Activated naive CD4-positive, alpha-beta T cell treated with anti-CD3 and anti-CD28 coated beads for 36 hours (primary cell): Measurements from ENCODE around the gene SERPINA6. TPM values are rescaled to one million over a fixed set of nuclear protein-coding genes. Genes with fewer than 3 reads are reported as not detected.

ENCODE experiments used
- CTCF ChIA-PET: fragments of 350-600 bp; sonication (Branson Sonifier 250); formaldehyde crosslinking; loops from one replicate; lab custom pipeline; 2021; ENCODE audit warnings: antibody characterized with exemption; lab: Charles Lee
- DNase-seq: peaks from one replicate; pipeline ENCODE4 v3.0.0-alpha.2; 2020
- H3K27ac Mint-ChIP-seq: one replicate; pipeline ENCODE4 v1.8.0; 2021; ENCODE audit warnings: mild to moderate bottlenecking, mixed read lengths
- H3K27me3 Mint-ChIP-seq: one replicate; pipeline ENCODE4 v1.8.0; 2021; ENCODE audit warnings: low read depth, mixed read lengths
- H3K36me3 Mint-ChIP-seq: one replicate; pipeline ENCODE4 v1.8.0; 2021; ENCODE audit warnings: low read depth, mixed read lengths
- H3K4me1 Mint-ChIP-seq: one replicate; pipeline ENCODE4 v1.8.0; 2021; ENCODE audit warnings: low read depth, mixed read lengths
- H3K4me3 Mint-ChIP-seq: one replicate; pipeline ENCODE4 v1.8.0; 2021; ENCODE audit warnings: mild to moderate bottlenecking, moderate library complexity, mixed read lengths
- H3K9me3 Mint-ChIP-seq: one replicate; pipeline ENCODE4 v1.8.0; 2021; ENCODE audit warnings: mixed read lengths
- intact Hi-C: fragments of 100-400 bp; cut with micrococcal nuclease; formaldehyde crosslinking; loops from one replicate; pipeline ENCODE4 v1.15.1; 2023
- total RNA-seq, 2 experiments: library from RNA; stranded (reverse); gene quantifications; one replicate each; pipeline ENCODE4 v1.2.3, GENCODE V29; 2021

Gene SERPINA6
- total RNA-seq, 2 experiments from 2014 or later, result not detected

GRCh38 chr14:94293578-94293924, 29.6 kb downstream of the SERPINA6 start:
- Mint-ChIP-seq H3K27ac (no peak overlapping the region), H3K4me1 (peaks cover 6% of the 10 kb centered on the region)

GRCh38 chr14:94292872-94293577, 30.1 kb downstream of the SERPINA6 start, which contains the start of gene SERPINA10:
TSS of gene SERPINA10 (minus strand) at chr14:94293268. CDS start at chr14:94290593, 2,675 bp downstream.
- DNase-seq, result no peak
- Mint-ChIP-seq H3K4me3 (no peak within 1 kb of the TSS), H3K9me3 (peaks cover 2% of the 10 kb centered on the region), H3K27me3 (peaks cover 9% of the 10 kb centered on the region), H3K27ac (no peak within 1 kb of the TSS), H3K36me3 (no peaks in the 10 kb centered on the region), H3K4me1 (peaks cover 6% of the 10 kb centered on the region)
- CTCF ChIA-PET, result interaction anchor here (1.1 to 1.6 kb wide), 3 partner anchors 14 to 193 kb away, joined by 3 to 5 read pairs (median 3); no protein-coding TSS in a partner anchor
- intact Hi-C loops, result no loop called here

More at GRCh38 chr14:94293578-94293924, 29.6 kb downstream of the SERPINA6 start:
- CTCF ChIA-PET, result interaction anchor here (1.1 to 1.6 kb wide), 3 partner anchors 14 to 193 kb away, joined by 3 to 5 read pairs (median 3); no protein-coding TSS in a partner anchor
- Mint-ChIP-seq H3K9me3 (peaks cover 2% of the 10 kb centered on the region), H3K36me3 (no peaks in the 10 kb centered on the region), H3K27me3 (peaks cover 11% of the 10 kb centered on the region), H3K4me3 (no peak overlapping the region)
- intact Hi-C loops, result no loop called here
- DNase-seq, result no peak

- DNase-seq, result no peak
- peaks cover 2% of the 10 kb centered on the region for H3K9me3 Mint-ChIP-seq
- H3K4me3 Mint-ChIP-seq, result no peak overlapping the region
- H3K4me1 Mint-ChIP-seq, result peaks cover 6% of the 10 kb centered on the region
- peaks cover 6% of the 10 kb centered on the region for H3K27me3 Mint-ChIP-seq
- CTCF ChIA-PET, result interaction anchor here (1.1 to 1.6 kb wide), 2 partner anchors 15 to 194 kb away, joined by 3 to 5 read pairs; no protein-coding TSS in a partner anchor
- H3K36me3 Mint-ChIP-seq, result no peaks in the 10 kb centered on the region
- H3K27ac Mint-ChIP-seq, result no peak overlapping the region
- intact Hi-C loops, result no loop called here
Observed at GRCh38 chr14:94292526-94292871, 30.6 kb downstream of the SERPINA6 start.

- no peak for DNase-seq
- peaks cover 6% of the 10 kb centered on the region for H3K4me1 Mint-ChIP-seq
- CTCF ChIA-PET, result interaction anchor here (1.6 kb wide), 1 partner anchor 15 kb away, joined by 5 read pairs; no protein-coding TSS in a partner anchor
- no peak overlapping the region for H3K4me3 Mint-ChIP-seq
- peaks cover 4% of the 10 kb centered on the region for H3K27me3 Mint-ChIP-seq
- intact Hi-C loops, result no loop called here
- H3K9me3 Mint-ChIP-seq, result peaks cover 2% of the 10 kb centered on the region
- H3K27ac Mint-ChIP-seq, result no peak overlapping the region
- no peaks in the 10 kb centered on the region for H3K36me3 Mint-ChIP-seq
Observed at GRCh38 chr14:94291906-94292525, 31.1 kb downstream of the SERPINA6 start.

GRCh38 chr14:94291159-94291905, 31.8 kb downstream of the SERPINA6 start:
- Mint-ChIP-seq H3K4me3 (no peak overlapping the region), H3K9me3 (peaks cover 2% of the 10 kb centered on the region), H3K4me1 (peaks cover 2% of the 10 kb centered on the region), H3K27ac (no peak overlapping the region), H3K27me3 (no peaks in the 10 kb centered on the region), H3K36me3 (no peaks in the 10 kb centered on the region)
- CTCF ChIA-PET, result no interaction called here
- intact Hi-C loops, result no loop called here
- no peak for DNase-seq

GRCh38 chr14:94290197-94290596, 32.9 kb downstream of the SERPINA6 start:
- intact Hi-C loops, result no loop called here
- H3K36me3 Mint-ChIP-seq, result no peaks in the 10 kb centered on the region
- H3K9me3 Mint-ChIP-seq, result no peaks in the 10 kb centered on the region
- H3K4me1 Mint-ChIP-seq, result no peaks in the 10 kb centered on the region
- no peak overlapping the region for H3K27ac Mint-ChIP-seq
- CTCF ChIA-PET, result no interaction called here
- no peaks in the 10 kb centered on the region for H3K27me3 Mint-ChIP-seq
- no peak overlapping the region for H3K4me3 Mint-ChIP-seq
- no peak for DNase-seq

GRCh38 chr14:94288610-94289465, 34.3 kb downstream of the SERPINA6 start:
- H3K27me3 Mint-ChIP-seq, result no peaks in the 10 kb centered on the region
- H3K4me3 Mint-ChIP-seq, result no peak overlapping the region
- no peak overlapping the region for H3K27ac Mint-ChIP-seq
- no peak for DNase-seq
- no peaks in the 10 kb centered on the region for H3K9me3 Mint-ChIP-seq
- CTCF ChIA-PET, result interaction anchor here (0.7 kb wide), 1 partner anchor 76 kb away, joined by 3 read pairs; no protein-coding TSS in a partner anchor
- intact Hi-C loops, result no loop called here
- no peaks in the 10 kb centered on the region for H3K4me1 Mint-ChIP-seq
- H3K36me3 Mint-ChIP-seq, result no peaks in the 10 kb centered on the region

- no peaks in the 10 kb centered on the region for H3K27me3 Mint-ChIP-seq
- CTCF ChIA-PET, result no interaction called here
- no peak for DNase-seq
- H3K36me3 Mint-ChIP-seq, result no peaks in the 10 kb centered on the region
- H3K4me1 Mint-ChIP-seq, result peaks cover 2% of the 10 kb centered on the region
- H3K9me3 Mint-ChIP-seq, result no peaks in the 10 kb centered on the region
- no peak overlapping the region for H3K27ac Mint-ChIP-seq
- intact Hi-C loops, result no loop called here
- H3K4me3 Mint-ChIP-seq, result no peak overlapping the region
Observed at GRCh38 chr14:94285158-94285557, 38.0 kb downstream of the SERPINA6 start.

- CTCF ChIA-PET, result no interaction called here
- Mint-ChIP-seq H3K4me3 (no peak overlapping the region), H3K36me3 (no peaks in the 10 kb centered on the region), H3K9me3 (no peaks in the 10 kb centered on the region), H3K27me3 (no peaks in the 10 kb centered on the region), H3K27ac (no peak overlapping the region), H3K4me1 (peaks cover 2% of the 10 kb centered on the region)
- DNase-seq, result no peak
- intact Hi-C loops, result no loop called here
Observed at GRCh38 chr14:94284221-94284620, 38.9 kb downstream of the SERPINA6 start.

GRCh38 chr14:94282991-94283723, 40.0 kb downstream of the SERPINA6 start:
- no peak overlapping the region for H3K4me3 Mint-ChIP-seq
- H3K27ac Mint-ChIP-seq, result no peak overlapping the region
- H3K36me3 Mint-ChIP-seq, result no peaks in the 10 kb centered on the region
- H3K4me1 Mint-ChIP-seq, result peaks cover 2% of the 10 kb centered on the region
- CTCF ChIA-PET, result no interaction called here
- no peaks in the 10 kb centered on the region for H3K27me3 Mint-ChIP-seq
- no peaks in the 10 kb centered on the region for H3K9me3 Mint-ChIP-seq
- no peak for DNase-seq
- intact Hi-C loops, result no loop called here

- peaks cover 2% of the 10 kb centered on the region for H3K4me1 Mint-ChIP-seq
- no peaks in the 10 kb centered on the region for H3K27me3 Mint-ChIP-seq
- CTCF ChIA-PET, result no interaction called here
Observed at GRCh38 chr14:94278731-94279130, 44.4 kb downstream of the SERPINA6 start.

More at GRCh38 chr14:94278731-94279130, 44.4 kb downstream of the SERPINA6 start:
- intact Hi-C loops, result no loop called here
- H3K27ac Mint-ChIP-seq, result no peak overlapping the region
- H3K4me3 Mint-ChIP-seq, result no peak overlapping the region
- no peak for DNase-seq
- H3K9me3 Mint-ChIP-seq, result no peaks in the 10 kb centered on the region
- no peaks in the 10 kb centered on the region for H3K36me3 Mint-ChIP-seq
